NCI-H1048 (cell line): Measurements from ENCODE around the gene GPR31.

Experiments used
- DNase-seq: peaks from one replicate; lab custom pipeline; 2025; lab: John Stamatoyannopoulos, UW

Gene GPR31

DNA sequence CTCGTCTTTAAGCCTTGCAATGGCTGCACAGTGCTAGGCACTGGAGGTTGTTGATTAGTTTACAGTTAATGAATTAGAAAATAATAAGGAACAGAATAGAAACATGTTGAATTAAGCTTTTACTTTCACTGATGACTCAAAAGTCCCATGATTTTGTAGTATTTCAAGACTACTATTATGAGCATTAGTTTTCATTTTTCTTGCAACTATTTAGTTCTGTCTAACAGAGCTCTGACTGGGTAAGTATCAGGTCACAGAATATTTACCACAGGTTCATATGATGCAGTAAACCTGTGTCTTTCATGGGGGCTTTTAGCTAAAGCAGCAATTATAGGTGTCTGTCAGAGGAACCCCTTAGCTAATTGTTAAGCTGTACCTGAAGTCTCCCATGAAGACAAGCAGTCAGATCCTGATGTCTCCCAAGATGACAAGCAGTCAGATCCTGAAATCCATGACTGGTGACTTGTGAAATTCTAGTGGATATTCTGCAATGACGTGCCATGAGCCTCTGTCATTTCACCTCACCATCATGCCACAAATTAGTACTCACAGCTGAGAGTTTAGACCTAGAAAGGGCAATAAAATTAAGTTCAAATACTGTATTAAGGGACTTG lies 8.2 kb upstream of the GPR31 start:
- DNase-seq, result no peak

DNA sequence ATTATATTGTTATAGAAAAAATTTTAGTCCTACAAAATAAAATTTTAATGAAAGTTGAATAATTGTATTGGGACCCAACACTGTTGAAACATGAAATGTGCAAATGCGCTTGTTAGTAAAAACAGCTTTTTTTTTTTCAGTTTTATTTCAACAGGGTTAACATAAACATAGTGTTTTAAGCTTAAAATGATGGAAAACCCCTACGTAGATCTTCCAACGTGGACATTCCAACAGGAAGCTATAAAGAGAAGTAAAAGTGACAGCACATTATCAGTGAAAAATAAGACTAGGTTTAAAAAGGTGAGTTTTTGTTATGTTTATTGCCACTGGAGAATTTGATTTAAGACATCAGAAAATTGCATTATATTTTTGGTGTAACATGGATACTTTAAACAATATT lies 6.5 kb upstream of the GPR31 start:
- DNase-seq, result no peak

DNA sequence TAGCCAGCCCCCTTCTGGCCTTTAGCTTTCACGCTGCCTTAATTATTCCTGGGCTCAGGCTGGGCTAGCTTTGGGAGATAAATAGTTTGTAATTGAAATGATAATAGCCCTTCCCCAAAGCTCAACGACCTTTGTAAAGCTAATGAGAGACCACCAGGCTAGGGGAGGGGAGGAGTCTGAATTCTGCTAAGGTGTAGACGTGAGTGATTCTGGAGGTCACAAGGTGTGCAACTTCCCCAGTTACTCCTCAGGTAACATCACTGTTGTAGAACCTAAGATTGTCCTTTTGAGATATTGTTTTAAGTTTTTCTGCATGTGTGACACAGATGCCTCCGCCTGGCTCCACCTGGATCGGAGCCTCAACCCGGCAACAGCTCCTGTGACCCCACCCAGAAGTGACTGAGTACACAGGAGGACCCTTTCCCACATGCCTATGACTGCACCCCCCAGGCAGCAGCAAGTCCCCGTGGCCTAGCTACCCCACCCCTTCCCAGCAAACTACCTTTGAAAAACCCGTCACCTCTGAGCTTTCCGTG lies 5.8 kb upstream of the GPR31 start:
- no peak for DNase-seq

DNA sequence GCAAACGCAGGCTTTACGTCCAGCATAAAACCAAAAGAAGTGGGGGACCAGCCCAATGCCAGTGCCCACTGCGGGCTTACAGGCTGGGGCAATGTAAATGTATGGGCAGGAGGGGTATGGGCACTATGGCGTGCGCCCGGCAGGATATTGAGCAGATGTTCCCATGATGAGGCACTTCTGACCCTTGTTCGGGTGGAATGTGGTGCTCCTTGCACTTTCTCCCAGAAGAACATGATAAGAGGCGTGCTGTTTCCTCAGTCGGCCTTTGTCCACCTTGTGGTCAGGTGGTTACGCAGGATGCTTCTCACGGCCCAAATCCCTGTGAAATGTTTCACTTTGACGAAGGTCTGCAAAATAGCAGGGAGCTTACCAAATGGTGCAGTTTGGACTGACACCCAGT lies 4.8 kb upstream of the GPR31 start:
- no peak for DNase-seq

DNA sequence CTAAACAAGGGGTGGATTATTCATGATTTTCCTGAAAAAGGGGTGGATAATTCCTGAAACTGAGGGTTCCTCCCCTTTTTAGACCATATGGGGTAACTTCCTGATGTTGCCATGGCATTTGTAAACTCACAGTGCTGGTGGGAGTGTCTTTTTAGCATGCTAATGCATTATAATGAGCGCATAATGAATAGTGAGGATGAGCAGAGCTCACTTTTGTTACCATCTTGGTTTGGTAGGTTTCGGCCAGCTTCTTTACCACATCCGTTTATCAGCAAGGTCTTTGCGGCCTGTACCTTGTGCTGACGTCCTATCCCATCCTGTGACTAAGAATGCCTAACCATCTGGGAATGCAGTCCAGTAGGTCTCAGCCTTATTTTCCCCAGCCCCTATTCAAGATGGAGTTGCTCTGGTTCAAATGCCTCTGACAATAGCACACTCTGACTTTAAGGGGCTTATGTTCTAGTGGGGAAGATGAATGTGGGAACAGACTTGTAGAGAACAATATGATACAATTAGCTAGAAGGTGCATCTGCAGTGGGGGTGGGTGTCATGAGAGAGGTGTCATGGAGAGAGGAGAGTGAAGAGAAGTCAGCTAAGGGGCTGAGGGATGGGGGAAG lies 4.2 kb upstream of the GPR31 start:
- DNase-seq, result no peak

DNA sequence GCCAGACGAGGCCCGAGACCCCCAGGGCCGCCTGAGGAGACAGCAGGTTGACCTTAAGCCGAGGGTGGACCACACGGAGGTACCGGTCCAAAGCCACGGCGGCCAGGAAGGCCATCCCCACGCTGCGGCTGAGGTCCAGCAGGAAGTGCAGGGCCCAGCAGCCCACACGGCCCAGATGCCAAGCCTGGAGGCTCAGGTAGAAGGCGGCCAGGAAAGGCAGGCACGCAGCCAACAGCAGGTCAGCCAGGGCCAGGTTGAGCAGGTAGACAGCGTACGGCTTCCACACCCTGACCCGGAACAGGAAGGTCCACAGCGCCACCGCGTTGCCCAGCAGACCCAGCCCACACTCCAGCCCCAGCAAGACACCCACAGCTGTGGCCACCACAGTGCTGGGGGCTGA lies 366 bp downstream of the GPR31 start:
- DNase-seq, result no peak

DNA sequence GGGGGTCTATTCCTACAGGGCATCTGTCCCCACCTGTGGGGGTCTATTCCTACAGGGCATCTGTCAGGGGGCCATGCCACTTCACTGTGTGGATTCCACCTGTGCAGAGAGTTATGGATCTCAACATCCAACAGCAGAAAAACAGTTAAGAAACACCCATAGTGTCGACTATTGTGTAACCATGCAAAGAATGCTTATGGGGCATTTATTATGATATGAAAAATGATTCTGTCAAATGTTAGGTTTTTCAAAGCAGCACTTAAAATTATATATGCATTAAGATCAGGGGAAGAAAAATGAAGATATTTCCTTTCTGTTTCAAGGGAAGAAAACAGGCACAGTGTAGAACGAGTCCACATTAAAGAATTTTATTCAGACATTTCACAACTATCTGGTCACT lies 2.9 kb downstream of the GPR31 start:
- no peak for DNase-seq

DNA sequence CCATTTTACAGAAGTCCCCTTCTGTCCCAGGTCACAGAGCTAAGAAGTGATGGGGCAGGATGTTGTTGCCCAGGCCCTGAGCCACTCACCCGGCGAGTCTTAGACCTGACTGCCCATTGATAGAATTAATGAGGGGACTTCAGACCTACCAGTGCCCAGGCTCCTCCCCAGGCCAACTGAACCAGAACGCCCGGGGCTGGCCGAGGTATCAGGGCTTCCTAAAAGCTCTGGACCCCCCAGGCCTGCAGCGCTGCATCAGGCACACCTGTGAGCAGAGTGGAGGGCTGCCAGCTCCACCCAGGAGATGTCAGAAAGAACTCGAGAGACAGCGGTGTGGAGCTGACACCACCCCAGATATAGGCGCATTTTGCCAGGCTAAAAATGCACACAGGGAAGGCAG lies 3.5 kb downstream of the GPR31 start:
- no peak for DNase-seq

DNA sequence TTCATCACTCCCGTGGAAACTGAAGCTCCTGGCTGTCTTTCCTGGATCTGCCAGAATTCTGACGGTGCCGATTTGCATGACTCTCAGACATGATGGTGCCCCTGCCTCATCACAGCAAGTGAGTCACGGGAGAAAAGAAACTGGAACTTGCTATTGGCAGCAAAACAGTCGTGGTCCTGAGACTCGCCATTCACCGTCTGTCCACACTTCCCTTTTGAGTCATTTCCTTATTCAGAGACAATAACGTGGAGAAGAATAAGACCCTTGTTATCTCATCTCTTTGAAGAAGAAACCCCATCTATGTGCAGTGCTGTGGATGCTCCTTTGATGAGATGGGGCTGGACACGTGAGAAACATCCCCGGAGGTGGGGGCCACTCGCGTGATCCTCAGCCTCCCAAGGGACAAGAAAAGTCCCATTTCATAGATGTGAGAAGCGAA lies 4.2 kb downstream of the GPR31 start:
- no peak for DNase-seq

DNA sequence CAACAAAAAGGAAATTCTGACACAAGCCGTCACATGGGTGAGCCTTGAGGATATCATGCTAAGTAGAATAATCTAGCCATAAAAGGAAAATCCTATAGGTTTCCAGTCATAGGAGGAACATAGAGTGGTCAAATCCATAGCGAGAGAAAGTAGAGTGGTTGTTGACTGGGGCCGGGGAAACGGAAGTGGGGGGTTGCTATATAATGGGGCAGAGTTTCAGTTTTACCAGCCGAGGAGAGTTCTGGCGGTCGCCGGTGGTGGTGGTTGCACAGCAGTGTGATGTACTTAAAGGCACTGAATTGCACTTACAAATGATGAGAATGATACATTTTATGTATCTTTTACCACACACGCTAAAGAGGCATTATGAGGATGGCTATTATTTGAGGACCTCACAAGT lies 4.9 kb downstream of the GPR31 start:
- DNase-seq, result no peak

DNA sequence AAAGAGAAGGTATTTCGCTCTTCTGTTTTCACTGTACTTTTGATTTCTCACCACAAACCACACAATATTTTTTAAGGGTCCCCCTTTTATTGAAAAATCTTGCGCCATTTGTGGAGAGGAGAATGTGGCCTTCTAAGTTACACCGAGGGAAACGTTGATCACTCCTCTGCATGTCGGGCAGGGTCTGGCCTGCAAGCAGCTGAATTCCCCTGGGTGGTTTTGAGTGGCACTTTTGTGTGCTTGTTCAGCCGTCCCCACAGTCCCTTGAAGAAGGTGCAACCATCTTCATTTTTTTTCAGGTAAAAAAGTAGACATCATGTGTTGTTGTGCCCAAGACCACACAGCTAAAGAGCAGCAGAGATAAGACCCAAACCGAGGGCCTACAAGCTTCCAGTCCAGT lies 6.1 kb downstream of the GPR31 start:
- no peak for DNase-seq

DNA sequence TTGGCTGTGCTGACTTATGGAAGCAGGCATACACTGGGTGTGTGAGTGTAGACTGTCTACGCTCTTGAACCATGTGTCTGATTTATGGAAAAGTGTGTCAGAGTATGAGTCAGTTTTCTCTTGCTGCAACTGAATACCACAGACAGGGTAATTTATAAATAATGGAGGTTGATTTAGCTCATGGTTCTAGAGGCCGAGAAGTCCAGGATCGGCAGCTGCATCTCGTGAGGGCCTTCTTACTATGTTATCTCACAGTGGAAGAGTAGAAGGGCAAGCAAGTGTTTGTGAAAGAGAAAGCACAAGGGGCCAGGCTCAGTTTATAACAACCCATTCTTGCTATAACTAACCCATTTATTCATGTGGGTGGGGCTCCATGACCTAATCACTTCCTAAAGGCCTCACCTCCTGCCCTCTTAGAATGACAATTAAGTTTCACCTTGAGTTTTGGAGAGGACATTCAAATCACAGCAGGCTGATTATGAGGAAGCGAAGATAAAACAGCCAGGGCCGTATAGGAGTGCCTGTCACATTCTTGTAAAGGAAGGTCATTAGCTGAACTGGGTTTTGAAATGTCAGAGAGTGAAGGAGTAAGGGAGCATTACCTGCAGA lies 6.7 kb downstream of the GPR31 start:
- DNase-seq, result no peak

DNA sequence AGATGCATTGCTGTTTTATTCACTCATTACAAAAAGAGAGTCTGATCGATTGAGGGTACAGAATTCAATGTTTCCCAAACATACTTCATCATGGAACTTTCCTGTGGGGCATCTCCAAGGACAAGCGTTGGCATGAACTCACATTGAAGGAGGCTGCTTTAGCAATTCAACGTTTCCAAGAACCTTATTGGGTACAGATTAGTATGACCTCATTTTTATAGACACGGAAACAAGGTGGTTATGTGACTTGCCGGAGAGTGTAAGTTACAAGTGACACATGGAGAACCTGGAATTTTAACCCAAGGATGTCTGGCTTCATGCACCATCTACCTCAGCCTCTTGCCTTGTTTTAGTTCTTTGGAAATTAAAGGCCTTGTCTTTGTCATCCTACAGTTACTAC lies 8.8 kb downstream of the GPR31 start:
- DNase-seq, result no peak

DNA sequence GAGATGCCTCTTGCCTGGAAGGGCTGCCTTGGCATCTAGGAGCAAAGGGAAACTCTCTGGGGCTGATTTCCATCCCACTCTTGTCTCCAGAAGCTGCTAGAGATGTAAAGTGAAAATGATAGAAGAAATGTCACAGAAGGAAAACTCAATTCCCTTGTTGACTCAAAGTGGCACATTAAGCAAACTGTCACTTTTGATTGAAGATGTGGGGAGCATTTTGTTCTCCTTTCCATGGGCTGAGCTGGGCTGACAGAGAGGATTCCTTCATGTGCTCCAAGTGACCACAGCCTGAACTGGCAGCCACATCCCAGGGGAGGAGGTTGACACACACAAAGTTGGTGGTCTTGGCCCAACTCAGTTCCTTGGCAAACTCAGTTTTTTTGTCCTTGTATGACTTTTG lies 9.8 kb downstream of the GPR31 start:
- DNase-seq, result no peak

DNA sequence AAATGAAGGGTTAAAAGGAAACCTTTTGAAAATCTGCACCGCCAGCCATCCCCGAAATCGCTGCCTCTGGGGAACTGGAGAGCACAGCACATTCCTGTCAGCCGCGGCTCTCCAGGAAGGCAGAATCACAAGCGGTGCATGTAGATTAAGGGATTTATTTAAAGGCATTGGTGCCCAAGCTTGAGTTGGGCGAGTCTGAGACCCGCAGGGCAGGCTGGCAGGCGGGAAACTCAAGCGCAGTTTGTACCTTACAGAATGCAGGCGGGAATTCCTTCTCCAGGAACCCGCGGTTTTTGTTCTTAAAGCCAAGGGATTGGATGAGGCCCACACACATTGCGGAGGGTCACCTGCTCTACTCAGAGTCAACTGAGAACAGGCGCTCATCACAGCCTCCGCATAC lies 10.8 kb downstream of the GPR31 start:
- DNase-seq, result no peak

DNA sequence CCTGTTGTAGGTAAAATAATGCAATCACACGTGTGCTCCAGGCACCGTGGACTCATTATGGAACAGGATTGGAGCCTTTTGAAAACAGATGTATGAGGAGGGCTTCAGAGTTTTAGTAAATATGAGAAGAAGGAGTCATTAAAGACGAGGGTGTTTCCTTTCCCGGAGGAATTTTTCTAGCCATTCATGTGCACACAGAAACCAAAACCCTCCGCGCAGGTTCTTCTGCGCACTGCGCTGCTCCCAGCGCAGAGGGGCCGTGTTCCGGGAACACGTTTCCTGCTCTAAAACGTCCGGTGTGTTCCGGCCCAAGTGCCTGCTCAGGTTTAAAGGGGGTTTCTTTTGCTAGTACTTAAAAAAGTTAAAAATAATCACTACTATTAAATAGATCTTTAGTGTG lies 11.6 kb downstream of the GPR31 start:
- no peak for DNase-seq

DNA sequence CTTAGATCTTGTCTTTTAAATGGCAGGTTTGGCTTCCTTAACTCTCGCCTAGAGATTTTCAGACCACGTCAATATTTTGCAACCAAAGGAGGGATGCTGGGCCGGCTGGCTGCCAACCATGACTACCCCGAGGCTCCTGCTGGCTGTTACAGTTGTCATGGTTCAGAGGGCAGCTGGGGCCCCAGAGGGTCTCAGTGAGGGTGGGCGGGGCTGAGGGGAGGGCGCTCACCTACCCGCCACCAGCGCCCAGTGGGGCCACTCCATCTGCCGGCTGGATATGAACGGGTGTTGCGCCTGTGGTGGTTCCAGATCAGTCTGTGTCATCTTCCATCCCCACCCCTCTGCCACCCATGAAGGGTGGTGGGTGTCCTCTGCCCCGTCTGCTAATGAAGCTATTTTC lies 12.3 kb downstream of the GPR31 start:
- no peak for DNase-seq

DNA sequence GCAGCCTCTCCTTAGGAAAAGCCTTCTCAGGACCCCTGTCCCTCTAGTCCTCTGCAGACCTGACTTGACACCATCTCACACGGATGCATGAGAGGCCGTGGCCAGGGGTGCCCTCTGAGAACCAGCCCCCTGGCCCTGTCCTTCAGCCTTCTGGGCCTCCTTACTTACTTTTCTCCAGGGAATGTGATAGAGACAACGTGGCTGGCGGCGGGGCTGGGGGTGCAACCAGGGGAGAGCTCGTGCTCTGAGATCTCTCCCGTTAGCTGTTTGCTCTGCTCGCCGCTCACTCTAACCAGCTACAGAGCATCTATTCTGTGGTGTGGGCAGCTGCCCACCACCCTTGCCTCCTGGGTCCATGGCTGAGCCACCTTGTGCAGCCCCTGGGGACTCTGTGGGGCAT lies 14.7 kb downstream of the GPR31 start:
- DNase-seq, result no peak

DNA sequence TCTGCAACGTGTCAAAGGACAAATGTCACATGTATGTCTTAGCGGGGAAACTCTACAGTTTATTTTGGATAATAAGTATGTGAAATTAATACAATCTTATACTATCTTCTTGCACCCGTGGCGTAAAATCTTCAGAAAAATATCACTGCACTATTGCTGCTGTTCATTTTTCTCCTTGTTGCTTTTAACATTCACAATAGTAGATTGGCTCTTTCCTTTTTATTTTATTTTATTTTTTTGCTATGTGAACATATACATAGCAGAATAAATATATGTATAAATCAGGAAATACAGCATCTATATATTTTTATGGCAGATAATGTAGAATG lies 15.4 kb downstream of the GPR31 start:
- DNase-seq, result no peak

DNA sequence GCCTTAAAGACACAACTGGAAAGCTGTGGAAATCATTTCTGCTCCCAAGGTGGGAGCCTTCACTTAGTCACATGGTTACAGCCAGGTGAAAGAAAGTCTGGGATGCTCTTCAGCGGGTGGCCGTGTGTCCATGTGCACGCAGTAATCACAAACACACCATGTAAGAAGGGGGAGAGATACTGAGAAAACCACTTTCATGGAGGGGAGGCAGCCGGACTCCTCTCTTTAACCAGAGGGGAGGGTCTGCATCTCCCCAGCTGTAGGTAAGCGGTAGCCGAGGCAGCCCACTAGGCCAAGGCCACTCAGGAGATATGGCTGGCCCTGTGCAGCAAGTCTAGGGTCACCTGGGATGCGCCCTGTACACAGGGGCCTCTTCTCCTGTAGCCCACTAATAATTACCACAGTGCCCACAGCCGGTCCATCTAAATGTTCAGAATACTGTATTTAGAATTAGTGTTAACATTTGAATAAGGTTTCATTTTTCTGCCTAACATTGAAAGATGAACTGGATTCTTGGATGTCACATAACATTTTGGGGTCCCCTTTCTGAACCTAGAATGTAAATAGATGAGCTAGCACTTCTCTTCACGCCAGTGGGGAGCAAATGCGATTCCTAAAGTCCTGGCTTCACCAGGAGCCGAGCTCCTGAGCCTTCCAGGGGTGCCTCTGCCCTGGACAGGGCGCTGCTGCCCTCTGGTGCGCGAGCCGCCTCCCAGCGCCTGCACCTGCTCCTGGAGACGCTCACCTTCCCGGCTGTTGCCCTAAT lies 15.9 kb downstream of the GPR31 start:
- DNase-seq, result no peak

DNA sequence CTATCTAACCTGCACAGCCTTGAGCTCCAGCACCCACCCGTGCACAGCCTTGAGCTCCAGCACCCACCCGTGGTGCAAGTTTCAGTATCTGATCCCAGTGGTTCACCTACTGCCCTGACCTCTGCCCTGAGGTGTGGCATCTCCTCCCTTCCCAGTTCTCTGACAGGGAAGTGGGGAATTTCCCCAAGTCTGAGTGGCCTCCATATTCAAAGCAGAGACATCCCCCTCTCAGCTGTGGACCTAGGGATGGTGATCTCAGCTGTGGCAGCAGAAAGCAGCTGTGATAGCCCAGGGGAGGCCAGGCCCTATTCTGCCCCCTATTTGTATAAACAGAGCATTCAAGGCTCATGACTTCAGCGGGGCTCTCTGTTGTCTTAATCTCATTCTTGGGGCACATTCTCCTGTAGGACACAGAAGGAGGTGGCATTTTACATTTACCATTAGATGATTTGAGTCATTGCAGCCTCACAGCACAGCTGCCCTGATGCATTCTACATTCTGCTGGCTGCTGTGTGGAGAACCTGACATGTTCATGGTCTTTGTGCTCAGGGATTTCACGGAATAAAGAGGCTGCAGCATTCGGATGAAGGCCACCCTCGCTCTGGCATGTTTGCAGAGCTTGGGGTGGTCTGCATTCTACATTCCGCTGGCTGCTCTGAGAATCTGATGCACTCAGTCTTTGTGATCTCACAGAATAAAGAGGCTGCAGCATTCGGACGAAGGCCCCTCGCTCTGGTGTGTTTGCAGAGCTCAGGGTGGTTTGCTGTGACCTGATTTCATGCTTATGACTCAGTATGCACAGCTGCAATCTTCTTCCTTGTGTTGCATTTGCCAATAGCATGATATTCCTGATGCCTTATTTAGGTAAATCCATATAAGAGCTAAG lies 16.9 kb downstream of the GPR31 start:
- DNase-seq, result no peak

DNA sequence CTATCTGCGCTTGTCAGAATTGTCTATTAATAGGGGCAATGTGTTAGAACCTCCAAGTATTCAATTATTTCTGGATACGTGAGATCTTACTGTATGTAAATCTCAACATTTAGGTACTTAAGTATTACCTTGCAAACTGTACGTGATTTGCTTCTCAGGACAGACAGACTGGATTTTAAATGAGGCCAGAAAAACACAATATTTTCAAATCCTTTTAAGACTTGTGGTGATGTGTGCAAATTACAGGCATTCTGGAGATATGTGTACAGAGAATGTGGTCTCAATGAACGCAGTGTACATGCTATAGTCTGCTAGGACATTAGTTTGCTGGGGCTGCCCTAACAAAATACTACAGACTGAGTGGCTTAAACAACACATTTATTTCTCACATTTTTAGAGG lies 18.0 kb downstream of the GPR31 start:
- no peak for DNase-seq
